H1 (cell line): Measurements from ENCODE around the gene DGKH. TPM values are rescaled to one million over a fixed set of nuclear protein-coding genes. Genes with fewer than 3 reads are reported as not detected.

Source experiments
- CTCF ChIA-PET: fragments of 300-600 bp; sonication (Branson Sonifier 250); formaldehyde crosslinking; loops from one replicate; lab custom pipeline; 2021; ENCODE audit not compliant: partially characterized antibody; lab: Charles Lee
- POLR2A ChIA-PET: fragments of 300-600 bp; sonication (Branson Sonifier 250); formaldehyde crosslinking; loops from one replicate; lab custom pipeline; 2021; ENCODE audit warnings: inconsistent platforms; ENCODE audit not compliant: partially characterized antibody; lab: Charles Lee
- DNase-seq, 2 experiments: peaks; one replicate each; pipeline versions ENCODE4 v3.0.0 to v3.0.0-alpha.2; 2010 to 2022; ENCODE audit warnings: low spot score in 2 of 2, low read depth in 1 of 2, mixed read lengths in 1 of 2
- FAIRE-seq: peaks from 2 replicates; lab custom pipeline; 2011; peaks lifted over from hg19 to GRCh38; lab: Jason Lieb, UNC
- H2AFZ ChIP-seq: 2 replicates; pipeline ENCODE4 v1.8.1; 2012; ENCODE audit warnings: low read length, inconsistent platforms
- H2AK5ac ChIP-seq: 2 replicates; pipeline ENCODE4 v1.6.1; 2013; ENCODE audit warnings: low read depth, low read length
- H2BK120ac ChIP-seq: replicated peaks from 2 replicates; pipeline ENCODE3; 2013; ENCODE audit warnings: low read depth, low read length, inconsistent platforms
- H2BK12ac ChIP-seq: 2 replicates; pipeline ENCODE4 v1.6.1; 2013; ENCODE audit warnings: low read depth, low read length
- H2BK15ac ChIP-seq: 2 replicates; pipeline ENCODE4 v1.6.1; 2013; ENCODE audit warnings: low read length
- H2BK20ac ChIP-seq: 2 replicates; pipeline ENCODE4 v1.6.1; 2013; ENCODE audit warnings: low read length
- H2BK5ac ChIP-seq: 2 replicates; pipeline ENCODE4 v1.6.1; 2013; ENCODE audit warnings: low read depth, low read length
- H3K14ac ChIP-seq: 2 replicates; pipeline ENCODE4 v1.6.1; 2013; ENCODE audit warnings: inconsistent platforms; ENCODE audit not compliant: insufficient read length
- H3K18ac ChIP-seq: 2 replicates; pipeline ENCODE4 v1.6.1; 2013; ENCODE audit warnings: low read length; ENCODE audit errors: extremely low read depth
- H3K23ac ChIP-seq: 2 replicates; pipeline ENCODE4 v1.6.1; 2013; ENCODE audit warnings: inconsistent platforms; ENCODE audit not compliant: insufficient read length
- H3K23me2 ChIP-seq: 2 replicates; pipeline ENCODE4 v1.6.1; 2013; ENCODE audit warnings: low read depth, low read length
- H3K27ac ChIP-seq: 2 replicates; pipeline ENCODE4 v1.6.1; 2011; ENCODE audit warnings: low read depth, low read length, inconsistent platforms
- H3K27me3 ChIP-seq, 4 experiments: replicated peaks in 1 of 4; 1 replicate in 1 of 4; 2 replicates in 3 of 4; pipeline versions ENCODE4 v1.6.1 to v1.8.1; 2011 to 2013; ENCODE audit warnings: low read length in 3 of 4, mild to moderate bottlenecking in 3 of 4, inconsistent platforms in 2 of 4, mixed read lengths in 2 of 4, moderate library complexity in 1 of 4; ENCODE audit not compliant: control insufficient read depth in 3 of 4, insufficient read depth in 3 of 4; ENCODE audit errors: extremely low read depth in 1 of 4
- H3K36me3 ChIP-seq, 4 experiments: 2 replicates each; pipeline versions ENCODE4 v1.6.1 to v1.8.1; 2011 to 2013; ENCODE audit warnings: mild to moderate bottlenecking in 4 of 4, low read length in 3 of 4, moderate library complexity in 2 of 4, control low read depth in 1 of 4, inconsistent platforms in 1 of 4; ENCODE audit not compliant: insufficient read depth in 4 of 4, control insufficient read depth in 2 of 4
- H3K4ac ChIP-seq: replicated peaks from 2 replicates; pipeline ENCODE3; 2013; ENCODE audit warnings: low read length, low read depth, mixed read lengths, inconsistent platforms; ENCODE audit not compliant: insufficient read length
- H3K4me1 ChIP-seq, 4 experiments: replicated peaks in 1 of 4; 1 replicate in 1 of 4; 2 replicates in 3 of 4; pipeline versions ENCODE4 v1.6.1 to v1.8.1; 2011 to 2013; ENCODE audit warnings: low read length in 3 of 4, inconsistent platforms in 2 of 4, mixed read lengths in 1 of 4; ENCODE audit not compliant: insufficient read depth in 4 of 4, control insufficient read depth in 3 of 4
- H3K4me2 ChIP-seq, 2 experiments: 2 replicates each; pipeline versions ENCODE4 v1.6.1 to v1.8.1; 2011 to 2013; ENCODE audit warnings: low read depth in 2 of 2, low read length in 2 of 2, control low read depth in 1 of 2, inconsistent platforms in 1 of 2, mild to moderate bottlenecking in 1 of 2; ENCODE audit not compliant: insufficient read depth in 1 of 2
- H3K4me3 ChIP-seq, 4 experiments: fragments of 200-600, 300-600 bp in 1 of 4; sonication (generic), shearing (Covaris generic), sonication (Bioruptor Twin) in 1 of 4; 2 replicates each; pipeline versions ENCODE4 v1.5.1 to v1.8.1; 2011 to 2016; ENCODE audit warnings: low read length in 4 of 4, low read depth in 3 of 4, control low read depth in 2 of 4, inconsistent platforms in 2 of 4, mild to moderate bottlenecking in 2 of 4, mixed read lengths in 1 of 4, moderate library complexity in 1 of 4; ENCODE audit not compliant: insufficient read depth in 2 of 4; ENCODE audit errors: extremely low read depth in 1 of 4
- H3K56ac ChIP-seq: replicated peaks from 2 replicates; pipeline ENCODE3; 2013; ENCODE audit warnings: low read depth, mild to moderate bottlenecking, mixed read lengths, low read length, inconsistent platforms; ENCODE audit not compliant: insufficient read length
- H3K79me1 ChIP-seq: 2 replicates; pipeline ENCODE4 v1.6.1; 2013; ENCODE audit warnings: low read depth, low read length, control low read depth
- H3K79me2 ChIP-seq, 2 experiments: 2 replicates each; pipeline versions ENCODE4 v1.6.1 to v1.8.1; 2012 to 2013; ENCODE audit warnings: low read length in 2 of 2, mild to moderate bottlenecking in 2 of 2, inconsistent platforms in 1 of 2; ENCODE audit not compliant: insufficient read depth in 2 of 2, control insufficient read depth in 1 of 2
- H3K9ac ChIP-seq, 4 experiments: replicated peaks in 1 of 4; 1 replicate in 1 of 4; 2 replicates in 3 of 4; pipeline versions ENCODE4 v1.6.1 to v1.8.1; 2011 to 2013; ENCODE audit warnings: low read depth in 3 of 4, low read length in 3 of 4, control low read depth in 2 of 4, mild to moderate bottlenecking in 2 of 4, moderate library complexity in 2 of 4, inconsistent platforms in 1 of 4; ENCODE audit errors: extremely low read depth in 1 of 4
- H3K9me3 ChIP-seq, 2 experiments: 2 replicates each; pipeline versions ENCODE4 v1.6.1 to v1.8.1; 2012 to 2013; ENCODE audit warnings: mild to moderate bottlenecking in 2 of 2, moderate library complexity in 2 of 2, control low read depth in 1 of 2, inconsistent platforms in 1 of 2, low read depth in 1 of 2, low read length in 1 of 2, mixed read lengths in 1 of 2; ENCODE audit not compliant: insufficient read depth in 2 of 2
- H4K20me1 ChIP-seq, 2 experiments: replicated peaks in 1 of 2; 2 replicates each; pipeline versions ENCODE3 to v1.8.1; 2011 to 2013; ENCODE audit warnings: inconsistent platforms in 2 of 2, low read length in 2 of 2, mild to moderate bottlenecking in 1 of 2; ENCODE audit not compliant: insufficient read depth in 2 of 2, control insufficient read depth in 1 of 2
- H4K5ac ChIP-seq: 2 replicates; pipeline ENCODE4 v1.6.1; 2013; ENCODE audit warnings: low read length, low read depth, mixed read lengths, inconsistent platforms; ENCODE audit not compliant: insufficient read length
- H4K8ac ChIP-seq: 2 replicates; pipeline ENCODE4 v1.8.0; 2013; ENCODE audit warnings: mild to moderate bottlenecking, moderate library complexity, low read length, inconsistent platforms; ENCODE audit not compliant: insufficient read depth; ENCODE audit errors: extremely low read depth
- H4K91ac ChIP-seq: replicated peaks from 2 replicates; pipeline ENCODE3; 2013; ENCODE audit warnings: low read length, mixed read lengths, inconsistent platforms; ENCODE audit not compliant: insufficient read length
- BACH1 ChIP-seq: IDR thresholded peaks from 2 replicates; pipeline ENCODE4 v1.6.1; 2012; ENCODE audit warnings: low read length, improper control_type of control experiment
- EGR1 ChIP-seq: IDR thresholded peaks from 2 replicates; pipeline ENCODE4 v1.6.1; 2011; ENCODE audit warnings: low read depth, low read length, borderline replicate concordance
- RXRA ChIP-seq: IDR thresholded peaks from 2 replicates; pipeline ENCODE4 v1.6.1; 2011; ENCODE audit warnings: low read depth, mild to moderate bottlenecking, low read length, moderate library complexity; ENCODE audit not compliant: insufficient read depth
- YY1 ChIP-seq: IDR thresholded peaks from 2 replicates; pipeline ENCODE4 v1.6.1; 2011; ENCODE audit warnings: low read depth, mild to moderate bottlenecking, low read length
- WGBS, 2 experiments: shearing (Covaris generic) in 1 of 2; methylation state at CpG; one replicate each; pipeline versions ENCODE4 v1.1.6 to v1.1.7; 2013 to 2015; ENCODE audit warnings: low lambda C conversion rate in 2 of 2, mixed read lengths in 2 of 2, inconsistent platforms in 1 of 2, low coverage in 1 of 2, missing lambda C conversion rate in 1 of 2; ENCODE audit not compliant: insufficient replicate concordance in 2 of 2, insufficient coverage in 1 of 2, insufficient read length in 1 of 2; ENCODE audit errors: extremely low coverage in 1 of 2, missing lambda C conversion rate in 1 of 2; 5-methylcytosine and 5-hydroxymethylcytosine counted together
- polyA plus RNA-seq, 7 experiments: library from polyadenylated mRNA; depleted of rRNA in 3 of 7; stranded (reverse) in 5 of 7; unstranded in 2 of 7; fragments of >200 nt in 5 of 7; fragments of 200-250 nt in 2 of 7; gene quantifications; 1 replicate in 5 of 7; 2 replicates in 1 of 7; 4 replicates in 1 of 7; pipeline versions ENCODE4 v1.2.1 to v1.2.3, GENCODE V29; 2011 to 2013; ENCODE audit warnings: missing spikeins in 2 of 7, mixed read lengths in 2 of 7
- total RNA-seq: library from RNA; stranded (reverse); fragmentation: NEBNext Ultra II Directional; extraction: Animal tissue kit (Norgen Biotek cat#: 25700); gene quantifications from 2 replicates; pipeline ENCODE4 v1.2.1, GENCODE V29; 2021

The DGKH gene
- total and polyA plus RNA-seq, 2 of the 8 experiments (the other 6 are each of a cell fraction or from before 2014, with no cell fraction given), result 2.1 to 7.9 TPM

DNA sequence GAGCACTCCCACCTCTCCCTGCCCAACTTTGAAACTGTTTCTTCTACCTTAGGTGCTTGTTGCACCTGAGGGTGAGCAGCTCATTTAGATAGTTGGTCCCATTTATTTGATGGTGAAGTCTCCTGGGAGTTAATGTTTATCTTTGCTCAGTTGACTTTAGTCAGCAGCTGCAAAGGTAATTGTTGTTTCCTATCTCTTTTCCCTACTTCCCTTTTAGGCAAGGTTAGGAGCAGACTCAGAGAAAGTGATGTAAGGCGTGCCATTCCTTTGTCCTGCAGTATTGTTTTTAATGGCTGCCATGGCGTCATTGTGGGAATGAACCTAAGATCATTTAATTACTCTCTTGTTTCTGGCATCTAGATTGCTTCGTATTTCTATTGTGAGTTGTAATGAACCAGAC is 235.1 kb downstream of the DGKH start:
- Histone ChIP-seq H3K18ac (peak overlapping the region; percentile 24; the same call in 1 of the 2 replicates), H3K56ac (no peak overlapping the region), H2BK15ac (no peak overlapping the region), H2BK5ac (no peak overlapping the region), H3K79me1 (no peaks in the 10 kb centered on the region), H4K5ac (no peak overlapping the region), H3K27me3 (no peaks in the 10 kb centered on the region), H4K20me1 (no peaks in the 10 kb centered on the region), H2AFZ (no peak overlapping the region), H3K14ac (no peak overlapping the region), H3K4me3 (no peak overlapping the region), H2AK5ac (no peak overlapping the region), H4K91ac (no peak overlapping the region), H2BK20ac (no peak overlapping the region), H3K4ac (no peak overlapping the region), H3K36me3 (peaks cover 0 to 23% (median 3%) of the 10 kb centered on the region in 4 experiments; a peak in 4 of 8 replicates), H3K4me1 (peaks cover 0 to 10% (median 6%) of the 10 kb centered on the region in 4 experiments; a peak in 4 of 7 replicates), H3K23me2 (no peaks in the 10 kb centered on the region), H2BK12ac (no peak overlapping the region), H3K79me2 (peaks cover 0 to 70% of the 10 kb centered on the region in 2 experiments; a peak in 2 of 4 replicates), H3K4me2 (0 out of 4 replicates have a peak overlapping the region, but pooled peaks of 1 of the 2 experiments have one; percentile 37), H3K9me3 (no peaks in the 10 kb centered on the region), H4K8ac (no peak overlapping the region), H3K23ac (no peak overlapping the region), H3K9ac (0 out of 7 replicates have a peak overlapping the region, but pooled peaks of 1 of the 4 experiments have one; percentile 19), H2BK120ac (no peak overlapping the region), H3K27ac (no peak overlapping the region)
- TF ChIP-seq YY1 (peak; percentile 20; the same call in 1 of the 2 replicates), RXRA (no peak), EGR1 (no peak), BACH1 (no peak)
- 85% methylated on average over 3 of the region's 3 CpGs; no CpG with 5 or more reads in 1 of the 2 experiments for WGBS, 2 experiments
- DNase-seq, result no peak
- FAIRE-seq, result peak; percentile 68
- POLR2A ChIA-PET, result interaction anchor here (3.4 kb wide), 1 partner anchor 11 kb away, joined by 12 read pairs; the partner anchor contains the start of gene AKAP11
- CTCF ChIA-PET, result no interaction called here
